CD4-positive, alpha-beta memory T cell (primary cell): ENCODE data around the gene TPSG1. TPM values are rescaled to one million over a fixed set of nuclear protein-coding genes. Genes with fewer than 3 reads are reported as not detected.
"Not testable (repeated sequence)": the region's sequence is repeated elsewhere in the genome, so short reads cannot be mapped to it uniquely, and the experiment has no call there.

Experiments
- CTCF ChIA-PET: fragments of 350-600 bp; sonication (Branson Sonifier 250); formaldehyde crosslinking; loops from one replicate; lab custom pipeline; 2021; ENCODE audit warnings: inconsistent platforms; ENCODE audit not compliant: partially characterized antibody; lab: Charles Lee
- POLR2A ChIA-PET: fragments of 350-600 bp; sonication (Branson Sonifier 250); formaldehyde crosslinking; loops from one replicate; lab custom pipeline; 2021; ENCODE audit not compliant: partially characterized antibody; lab: Charles Lee
- DNase-seq, 5 donors: peaks; one replicate each; pipeline versions ENCODE4 v3.0.0 to v3.0.0-alpha.2; 2020 to 2022; ENCODE audit warnings: mixed read lengths in 1 of 5
- H3K27ac ChIP-seq: one replicate; pipeline ENCODE4 v1.7.0; 2013; ENCODE audit warnings: low read depth, low read length
- H3K27me3 ChIP-seq: 2 replicates; pipeline ENCODE4 v1.7.0; 2013; ENCODE audit warnings: mild to moderate bottlenecking, low read length, moderate library complexity; ENCODE audit not compliant: insufficient read depth
- H3K36me3 ChIP-seq: 2 replicates; pipeline ENCODE4 v1.7.0; 2013; ENCODE audit warnings: mild to moderate bottlenecking, low read length, moderate library complexity; ENCODE audit not compliant: insufficient read depth
- H3K4me1 ChIP-seq: 2 replicates; pipeline ENCODE4 v1.7.0; 2013; ENCODE audit warnings: mild to moderate bottlenecking, low read length, moderate library complexity; ENCODE audit not compliant: insufficient read depth
- H3K4me3 ChIP-seq, 2 donors: one replicate each; pipeline ENCODE4 v1.7.0; 2013; ENCODE audit warnings: low read length in 2 of 2, mild to moderate bottlenecking in 1 of 2
- H3K9me3 ChIP-seq, 2 donors: one replicate each; pipeline ENCODE4 v1.7.0; 2013; ENCODE audit warnings: low read length in 2 of 2, control low read depth in 1 of 2; ENCODE audit not compliant: control insufficient read depth in 1 of 2
- H3K27ac Mint-ChIP-seq, 7 donors: one replicate each; pipeline ENCODE4 v1.8.0; 2020 to 2021; ENCODE audit warnings: mixed read lengths in 7 of 7, mild to moderate bottlenecking in 6 of 7, inconsistent platforms in 3 of 7, moderate library complexity in 3 of 7
- H3K27me3 Mint-ChIP-seq, 2 donors: one replicate each; pipeline ENCODE4 v1.8.0; 2020 to 2021; ENCODE audit warnings: mixed read lengths in 2 of 2
- H3K36me3 Mint-ChIP-seq, 2 donors: one replicate each; pipeline ENCODE4 v1.8.0; 2020 to 2021; ENCODE audit warnings: mixed read lengths in 2 of 2, inconsistent platforms in 1 of 2, mild to moderate bottlenecking in 1 of 2
- H3K4me1 Mint-ChIP-seq, 4 donors: one replicate each; pipeline ENCODE4 v1.8.0; 2020 to 2021; ENCODE audit warnings: mixed read lengths in 4 of 4, mild to moderate bottlenecking in 1 of 4
- H3K4me3 Mint-ChIP-seq, 8 donors: one replicate each; pipeline ENCODE4 v1.8.0; 2020 to 2021; ENCODE audit warnings: mixed read lengths in 8 of 8, mild to moderate bottlenecking in 7 of 8, moderate library complexity in 6 of 8, inconsistent platforms in 3 of 8
- H3K9me3 Mint-ChIP-seq, 8 donors: one replicate each; pipeline ENCODE4 v1.8.0; 2020 to 2021; ENCODE audit warnings: mixed read lengths in 8 of 8, mild to moderate bottlenecking in 5 of 8, inconsistent platforms in 3 of 8, moderate library complexity in 1 of 8
- intact Hi-C: fragments of 100-400 bp; cut with micrococcal nuclease; formaldehyde crosslinking; loops from one replicate; pipeline ENCODE4 v1.15.1; 2023
- polyA plus RNA-seq, 2 donors: library from polyadenylated mRNA; unstranded; fragments of 300-500 nt; fragmentation: Illumina TruSeq; gene quantifications; one replicate each; pipeline ENCODE4 v1.2.3, GENCODE V29; 2021
- total RNA-seq, 2 experiments: library from RNA; stranded (reverse); gene quantifications; one replicate each; pipeline ENCODE4 v1.2.3, GENCODE V29; 2021

TPSG1 gene
- total RNA-seq, result not detected
- not detected for polyA plus RNA-seq

DNA sequence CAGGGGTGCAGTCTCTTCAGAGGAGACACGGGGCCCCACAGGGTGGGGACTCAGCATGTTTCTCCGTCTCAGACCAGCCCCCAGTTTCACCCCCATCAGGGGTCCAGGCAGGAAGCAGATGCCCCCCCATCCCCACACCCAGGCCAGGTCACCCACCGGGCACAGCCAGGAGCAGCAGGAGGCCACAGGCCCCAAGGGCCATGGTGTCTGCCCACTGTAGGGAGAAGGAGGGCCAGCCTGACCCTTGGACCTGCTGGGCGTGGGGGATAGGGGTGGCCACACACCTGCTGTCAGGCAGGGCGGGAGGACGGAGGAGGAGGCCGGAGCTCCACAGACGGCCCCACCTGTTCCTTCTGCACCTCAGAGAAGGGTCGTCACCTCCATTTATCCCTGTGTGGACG, at the start of gene TPSG1:
TPSG1 (minus strand) TSS at position 218 of the 401 bp plus-strand sequence; CDS start at position 202, 16 bp downstream.
- Histone ChIP-seq H3K36me3 (no peaks in the 10 kb centered on the region), H3K9me3 (no peaks in the 10 kb centered on the region), H3K4me3 (no peak within 1 kb of the TSS), H3K27me3 (no peaks in the 10 kb centered on the region), H3K27ac (no peak within 1 kb of the TSS), H3K4me1 (no peaks in the 10 kb centered on the region)
- Mint-ChIP-seq H3K4me1 (no peaks in the 10 kb centered on the region), H3K27ac (no peak within 1 kb of the TSS), H3K36me3 (no peaks in the 10 kb centered on the region), H3K27me3 (peaks cover 1 to 4% of the 10 kb centered on the region in 2 donors), H3K4me3 (no peak within 1 kb of the TSS), H3K9me3 (no peaks in the 10 kb centered on the region)
- POLR2A ChIA-PET, result no interaction called here
- peak in 1 of 5 donors; percentile 33 for DNase-seq
- intact Hi-C loops, result no loop called here
- CTCF ChIA-PET, result no interaction called here

DNA sequence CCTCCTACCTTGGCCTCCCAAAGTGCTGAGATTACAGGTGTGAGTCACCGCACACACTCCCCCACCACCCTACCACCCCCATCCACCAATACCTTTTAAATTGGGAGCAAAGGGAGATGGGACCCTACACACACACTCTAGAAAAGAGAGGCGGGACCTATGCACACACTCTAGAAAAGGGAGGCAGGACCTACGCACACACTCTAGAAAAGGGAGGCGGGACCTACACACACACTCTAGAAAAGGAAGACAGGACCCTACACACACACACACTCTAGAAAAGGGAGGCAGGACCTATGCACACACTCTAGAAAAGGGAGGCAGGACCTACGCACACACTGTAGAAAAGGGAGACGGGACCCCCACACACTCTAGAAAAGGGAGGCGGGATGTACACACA, 49.7 kb upstream of the TPSG1 start:
- Mint-ChIP-seq H3K9me3 (no peaks in the 10 kb centered on the region), H3K27me3 (peaks cover 16 to 22% of the 10 kb centered on the region in 2 donors), H3K27ac (no peak overlapping the region), H3K4me1 (peaks cover 0 to 5% (median 3%) of the 10 kb centered on the region in 4 donors), H3K4me3 (no peak overlapping the region), H3K36me3 (no peaks in the 10 kb centered on the region)
- intact Hi-C loops, result no loop called here
- Histone ChIP-seq H3K36me3 (no peaks in the 10 kb centered on the region), H3K27ac (no peak overlapping the region), H3K9me3 (no peaks in the 10 kb centered on the region), H3K4me3 (no peak overlapping the region), H3K27me3 (no peaks in the 10 kb centered on the region), H3K4me1 (no peaks in the 10 kb centered on the region)
- DNase-seq, result no peak
- ChIA-PET CTCF (no interaction called here), POLR2A (no interaction called here)

DNA sequence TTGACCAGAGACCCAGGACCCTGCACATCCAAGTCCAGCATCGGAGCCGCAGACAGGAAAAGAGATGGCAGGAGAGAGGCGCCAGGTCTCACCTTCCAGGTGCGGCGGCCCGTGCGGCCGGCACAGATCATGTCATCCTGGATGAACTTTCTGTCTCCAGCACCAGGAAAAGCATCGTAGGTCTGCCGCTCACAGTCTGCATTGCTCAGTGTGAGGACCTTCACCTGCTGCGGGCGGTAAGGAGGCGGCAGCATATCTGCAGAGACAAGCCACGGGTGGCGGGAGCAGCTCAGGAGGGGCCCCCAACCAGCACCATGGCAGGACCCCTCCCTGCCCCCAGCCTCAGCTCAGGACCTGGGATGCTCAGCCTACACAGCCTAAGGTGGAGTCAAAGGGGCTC, 48.7 kb upstream of the TPSG1 start:
- Histone ChIP-seq H3K36me3 (no peaks in the 10 kb centered on the region), H3K27me3 (no peaks in the 10 kb centered on the region), H3K9me3 (no peaks in the 10 kb centered on the region), H3K27ac (no peak overlapping the region), H3K4me1 (no peaks in the 10 kb centered on the region), H3K4me3 (no peak overlapping the region)
- ChIA-PET POLR2A (no interaction called here), CTCF (no interaction called here)
- intact Hi-C loops, result no loop called here
- H3K36me3 Mint-ChIP-seq, result no peaks in the 10 kb centered on the region
- no peak for DNase-seq
- H3K4me1 Mint-ChIP-seq, result peaks cover 0 to 5% (median 3%) of the 10 kb centered on the region in 4 donors
- no peaks in the 10 kb centered on the region for H3K9me3 Mint-ChIP-seq
- H3K27ac Mint-ChIP-seq, result no peak overlapping the region
- H3K4me3 Mint-ChIP-seq, result no peak overlapping the region
- peaks cover 16 to 22% of the 10 kb centered on the region in 2 donors for H3K27me3 Mint-ChIP-seq

DNA sequence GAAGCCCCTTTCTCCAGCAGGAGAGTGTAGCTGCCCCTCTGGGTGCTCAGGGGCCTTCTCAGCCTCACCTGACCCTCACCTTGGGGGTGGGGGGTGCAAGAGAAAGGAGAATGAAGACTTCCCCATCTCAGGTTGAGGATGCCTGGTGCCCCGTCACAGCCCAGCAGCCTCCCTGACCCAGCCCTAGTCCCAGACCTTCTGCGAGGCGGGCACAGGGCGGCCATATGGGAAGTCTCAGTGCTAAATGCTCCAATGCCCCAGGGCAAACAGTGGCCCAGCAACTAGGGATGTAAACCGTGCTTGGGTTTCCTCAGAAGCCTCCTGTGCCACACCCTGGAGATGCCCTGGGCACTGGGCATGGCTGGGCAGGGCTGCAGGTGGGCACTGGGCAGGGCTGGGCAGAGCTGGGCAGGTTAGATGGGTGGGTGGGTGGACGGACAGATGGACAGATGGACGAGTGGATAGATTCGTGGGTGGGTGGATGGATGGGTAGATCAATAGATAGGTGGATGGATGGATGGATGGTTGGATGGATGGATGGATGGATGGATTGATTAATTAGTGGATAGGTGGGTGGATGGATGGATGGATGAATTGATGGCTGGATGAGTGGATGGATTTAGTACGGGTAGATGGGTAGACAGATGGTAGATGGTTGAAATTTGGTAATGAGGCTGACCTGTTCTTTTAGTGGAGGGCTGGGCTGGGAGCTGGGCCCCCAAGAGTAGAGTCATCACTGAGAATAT, 47.6 kb upstream of the TPSG1 start:
- DNase-seq, result no peak

DNA sequence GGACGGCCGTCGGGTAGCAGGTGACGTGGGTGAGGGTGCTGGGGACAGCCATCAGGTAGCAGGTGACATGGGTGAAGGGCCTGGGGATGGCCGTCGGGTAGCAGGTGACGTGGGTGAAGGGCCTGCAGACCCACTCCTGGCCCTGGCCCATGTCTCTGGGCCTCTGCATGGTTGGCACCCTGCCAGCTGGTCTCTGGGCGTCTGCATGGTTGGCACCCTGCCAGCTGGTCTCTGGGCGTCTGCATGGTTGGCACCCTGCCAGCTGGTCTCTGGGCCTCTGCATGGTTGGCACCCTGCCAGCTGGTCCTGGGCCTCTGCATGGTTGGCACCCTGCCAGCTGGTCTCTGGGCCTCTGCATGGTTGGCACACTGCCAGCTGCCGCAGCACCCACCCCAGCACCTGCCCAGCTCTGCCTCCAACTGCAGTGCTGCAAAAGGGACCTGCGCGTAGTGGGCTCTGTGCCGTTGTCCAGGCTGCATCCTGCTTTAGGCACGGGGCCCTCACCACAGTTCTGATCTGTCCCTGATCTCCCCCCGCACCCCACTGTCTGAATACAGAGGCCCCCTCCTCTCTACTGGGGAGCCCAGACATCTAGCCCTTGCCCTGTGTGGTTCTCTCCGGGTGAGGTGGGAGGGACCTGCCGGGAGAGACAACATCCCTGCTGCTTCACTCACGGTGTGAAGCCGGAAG, 46.8 kb upstream of the TPSG1 start:
- POLR2A ChIA-PET, H3K9me3 Mint-ChIP-seq: not testable (repeated sequence)

More for the DNA sequence above, 47.6 kb upstream of the TPSG1 start:
- Histone ChIP-seq H3K4me3 (no peak overlapping the region), H3K27me3 (no peaks in the 10 kb centered on the region), H3K4me1 (no peaks in the 10 kb centered on the region), H3K27ac (no peak overlapping the region), H3K9me3 (no peaks in the 10 kb centered on the region), H3K36me3 (no peaks in the 10 kb centered on the region)
- Mint-ChIP-seq H3K27ac (peak overlapping the region in 2 of 7 donors; percentile 28 to 69), H3K9me3 (no peaks in the 10 kb centered on the region), H3K36me3 (no peaks in the 10 kb centered on the region), H3K4me1 (peaks cover 0 to 5% (median 3%) of the 10 kb centered on the region in 4 donors), H3K4me3 (peak overlapping the region in 2 of 8 donors; percentile 22 to 49), H3K27me3 (peaks cover 14 to 20% of the 10 kb centered on the region in 2 donors)
- POLR2A ChIA-PET, result no interaction called here
- CTCF ChIA-PET, result no interaction called here
- intact Hi-C loops, result no loop called here

DNA sequence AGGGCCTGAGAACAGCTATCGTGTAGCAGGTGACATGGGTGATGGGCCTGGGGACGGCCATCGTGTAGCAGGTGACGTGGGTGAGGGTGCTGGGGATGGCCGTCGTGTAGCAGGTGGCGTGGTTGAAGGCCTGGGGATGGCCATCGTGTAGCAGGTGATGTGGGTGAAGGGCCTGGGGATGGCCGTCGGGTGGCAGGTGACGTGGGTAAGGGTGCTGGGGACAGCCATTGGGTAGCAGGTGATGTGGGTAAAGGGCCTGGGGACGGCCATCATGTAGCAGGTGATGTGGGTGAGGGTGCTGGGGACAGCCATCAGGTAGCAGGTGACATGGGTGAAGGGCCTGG, 46.3 kb upstream of the TPSG1 start:
- intact Hi-C loops, result no loop called here
- Histone ChIP-seq H3K27me3 (no peaks in the 10 kb centered on the region), H3K9me3 (no peaks in the 10 kb centered on the region), H3K4me1 (no peaks in the 10 kb centered on the region), H3K27ac (no peak overlapping the region), H3K36me3 (no peaks in the 10 kb centered on the region), H3K4me3 (no peak overlapping the region)
- CTCF ChIA-PET, result no interaction called here
- no peak overlapping the region for H3K4me3 Mint-ChIP-seq
- DNase-seq, result no peak
- H3K36me3 Mint-ChIP-seq, result no peaks in the 10 kb centered on the region
- peaks cover 11 to 18% of the 10 kb centered on the region in 2 donors for H3K27me3 Mint-ChIP-seq
- POLR2A ChIA-PET, result no interaction called here
- peaks cover 0 to 5% (median 3%) of the 10 kb centered on the region in 4 donors for H3K4me1 Mint-ChIP-seq
- H3K27ac Mint-ChIP-seq, result peak overlapping the region in 1 of 7 donors; percentile 66
- H3K9me3 Mint-ChIP-seq, result no peaks in the 10 kb centered on the region

More for the DNA sequence above, 46.8 kb upstream of the TPSG1 start:
- H3K9me3 ChIP-seq, DNase-seq, H3K27ac ChIP-seq, H3K4me1 ChIP-seq, H3K36me3 ChIP-seq, H3K36me3 Mint-ChIP-seq, H3K4me3 ChIP-seq, intact Hi-C loops, CTCF ChIA-PET, H3K4me1 Mint-ChIP-seq, H3K27me3 ChIP-seq: not testable (repeated sequence)
- Mint-ChIP-seq H3K27me3 (peaks cover 11 to 18% of the 10 kb centered on the region in 2 donors), H3K27ac (peak overlapping the region in 1 of 7 donors; percentile 66), H3K4me3 (peak overlapping the region in 1 of 8 donors; percentile 49)

DNA sequence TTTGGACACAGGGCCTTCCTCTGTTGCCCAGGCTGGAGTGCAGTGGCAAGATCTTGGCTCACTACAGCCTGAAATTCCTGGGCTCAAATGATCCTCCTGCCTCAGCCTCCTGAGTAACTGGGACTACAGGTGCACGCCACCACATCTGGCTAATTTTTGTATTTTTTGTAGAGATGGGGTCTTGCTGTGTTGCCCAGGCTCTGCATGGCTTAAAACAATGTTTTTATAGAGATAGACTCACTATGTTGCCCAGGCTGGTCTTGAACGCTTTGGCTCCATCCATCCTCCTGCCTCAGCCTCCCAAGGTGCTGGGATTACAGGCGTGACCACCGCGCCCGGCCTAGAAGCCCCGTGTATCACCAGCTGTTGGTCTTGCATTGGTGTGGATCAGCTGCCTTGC, 44.4 kb upstream of the TPSG1 start:
- H3K36me3 Mint-ChIP-seq, H3K36me3 ChIP-seq, H3K4me1 Mint-ChIP-seq, H3K4me3 Mint-ChIP-seq, H3K9me3 Mint-ChIP-seq, H3K27me3 ChIP-seq, POLR2A ChIA-PET, H3K4me3 ChIP-seq, DNase-seq, intact Hi-C loops, H3K27ac Mint-ChIP-seq, CTCF ChIA-PET, H3K27ac ChIP-seq, H3K9me3 ChIP-seq, H3K4me1 ChIP-seq: not testable (repeated sequence)
- H3K27me3 Mint-ChIP-seq, result peaks cover 6 to 13% of the 10 kb centered on the region in 2 donors
